ENCODE measurements around the gene STEAP2.

The STEAP2 gene

GRCh38 chr7:90194911-90195809, 16.4 kb upstream of the STEAP2 start:
- no peak for FAIRE-seq

DNA sequence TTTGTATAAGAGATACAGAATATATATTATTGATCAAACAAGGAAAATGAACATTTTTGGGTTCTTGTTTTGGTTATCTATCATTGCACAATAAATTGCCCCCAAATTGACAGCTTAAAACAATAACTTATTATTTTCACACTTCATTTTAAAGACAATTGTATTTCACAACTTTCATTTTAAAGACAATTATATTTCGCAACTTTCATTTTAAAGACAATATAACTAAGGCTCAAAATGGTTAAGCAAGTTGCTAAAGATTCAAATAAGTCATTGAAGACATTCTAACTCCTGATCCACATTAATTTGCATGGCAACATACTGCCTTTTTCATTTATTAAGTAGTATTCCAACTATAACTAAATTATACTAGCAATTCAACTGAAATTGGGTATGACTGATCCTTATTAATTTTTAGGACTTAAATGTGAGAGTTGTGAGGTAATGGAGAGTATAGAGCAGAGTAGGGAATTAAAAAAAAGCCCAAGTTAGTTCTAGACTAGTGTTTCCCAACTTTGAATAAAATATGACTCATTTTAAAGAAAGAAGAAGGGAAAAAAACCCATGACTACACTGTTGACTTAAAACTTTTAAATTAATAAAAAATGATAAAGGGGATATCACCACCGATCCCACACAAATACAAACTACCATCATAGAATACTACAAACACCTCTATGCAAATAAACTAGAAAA, 9.9 kb upstream of the STEAP2 start:
- no peak for FAIRE-seq

GRCh38 chr7:90207956-90208355, 3.6 kb upstream of the STEAP2 start:
- no peak for FAIRE-seq

GRCh38 chr7:90209776-90210175, 1.8 kb upstream of the STEAP2 start:
- FAIRE-seq = no peak

DNA sequence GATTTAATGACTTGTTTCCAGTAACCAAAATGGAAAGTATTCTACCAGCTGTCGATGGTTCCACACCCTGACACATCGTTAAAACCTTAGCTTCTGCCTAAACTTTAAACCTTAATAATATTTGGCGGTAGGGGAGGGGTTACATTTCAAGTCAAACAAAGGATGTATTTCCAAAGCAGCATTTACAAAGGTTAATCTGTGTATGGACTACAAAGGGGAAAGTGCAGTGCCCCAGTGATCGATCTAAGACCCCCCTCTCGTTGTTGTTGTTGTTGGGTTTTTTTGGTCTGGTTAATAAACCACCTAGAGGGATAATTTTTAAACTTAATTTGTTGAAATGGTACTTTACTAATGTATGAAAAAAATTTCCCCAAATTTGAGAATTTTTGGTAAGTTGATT, 1.1 kb upstream of the STEAP2 start:
- no peak for FAIRE-seq

DNA sequence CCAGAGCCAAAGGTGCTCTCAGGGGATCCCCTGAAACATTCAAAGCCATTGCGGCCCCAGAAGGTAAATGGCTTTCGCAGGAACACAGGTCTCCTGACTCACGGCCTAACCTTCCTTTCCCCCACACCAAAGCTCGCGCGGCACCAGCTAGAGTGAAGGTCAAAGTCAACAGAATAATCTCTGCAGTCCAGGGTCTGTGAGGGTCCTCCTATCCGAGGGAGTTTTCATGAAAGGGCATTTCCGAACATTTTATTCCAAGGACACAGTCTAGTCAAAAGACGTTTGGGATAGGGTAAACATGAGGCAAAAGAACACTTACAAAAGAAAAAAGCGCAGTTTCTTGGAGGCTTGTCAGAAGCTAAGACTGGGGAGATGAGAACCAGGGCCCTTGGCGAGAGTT, 559 bp upstream of the STEAP2 start:
- FAIRE-seq = no peak

- FAIRE-seq = no peak
Observed at GRCh38 chr7:90212149-90212495, 582 bp downstream of the STEAP2 start.

- no peak for FAIRE-seq
Observed at GRCh38 chr7:90213521-90213920, 2.0 kb downstream of the STEAP2 start.

GRCh38 chr7:90216080-90216674, 4.6 kb downstream of the STEAP2 start:
- FAIRE-seq = no peak

- FAIRE-seq = no peak
Observed at GRCh38 chr7:90216771-90217170, 5.2 kb downstream of the STEAP2 start.

- FAIRE-seq = no peak
Observed at GRCh38 chr7:90222390-90222789, 10.8 kb downstream of the STEAP2 start.

DNA sequence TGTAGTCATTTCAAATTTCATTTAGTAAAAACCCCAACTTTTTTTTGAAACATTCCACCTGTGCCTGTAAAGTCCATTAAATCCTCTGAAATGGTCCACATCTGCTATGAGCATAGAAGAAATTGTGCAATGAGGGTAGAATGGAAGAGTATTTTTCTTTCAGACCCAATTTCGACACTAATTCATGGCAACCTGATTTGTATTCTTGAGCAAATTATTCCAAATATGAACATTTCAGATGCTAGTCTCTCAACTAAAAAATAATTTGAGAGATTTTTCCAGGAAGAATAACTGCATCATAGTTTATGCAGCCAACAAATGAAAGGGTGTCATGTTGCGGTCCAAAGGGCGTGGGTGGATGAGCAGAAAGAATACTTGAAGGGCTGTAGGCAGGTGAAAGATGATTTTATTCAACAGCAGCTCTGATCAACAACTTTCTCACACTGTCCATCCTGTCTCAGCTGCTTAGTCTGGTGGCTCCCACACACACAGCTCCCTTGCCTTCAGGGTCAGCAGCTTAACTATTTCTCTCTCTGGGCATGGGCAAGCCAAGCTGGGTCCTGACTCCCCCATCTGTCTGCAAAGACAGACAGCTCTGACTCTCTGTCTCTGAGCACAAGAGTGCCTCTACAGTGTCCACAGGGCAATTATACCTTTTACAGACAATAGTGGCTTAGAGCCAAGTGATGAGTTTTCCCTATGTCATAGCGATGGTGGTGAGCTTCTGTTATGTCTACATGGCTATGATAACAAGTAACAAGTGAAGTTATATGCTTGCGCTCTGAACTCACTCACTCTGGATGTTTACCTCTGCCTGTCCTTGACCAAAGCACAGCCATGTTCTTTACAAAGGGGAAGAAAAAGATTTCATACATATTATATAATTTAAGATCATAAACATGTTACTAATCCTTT, 11.5 kb downstream of the STEAP2 start:
- no peak for FAIRE-seq

GRCh38 chr7:90224195-90224594, 12.7 kb downstream of the STEAP2 start:
- FAIRE-seq = no peak

DNA sequence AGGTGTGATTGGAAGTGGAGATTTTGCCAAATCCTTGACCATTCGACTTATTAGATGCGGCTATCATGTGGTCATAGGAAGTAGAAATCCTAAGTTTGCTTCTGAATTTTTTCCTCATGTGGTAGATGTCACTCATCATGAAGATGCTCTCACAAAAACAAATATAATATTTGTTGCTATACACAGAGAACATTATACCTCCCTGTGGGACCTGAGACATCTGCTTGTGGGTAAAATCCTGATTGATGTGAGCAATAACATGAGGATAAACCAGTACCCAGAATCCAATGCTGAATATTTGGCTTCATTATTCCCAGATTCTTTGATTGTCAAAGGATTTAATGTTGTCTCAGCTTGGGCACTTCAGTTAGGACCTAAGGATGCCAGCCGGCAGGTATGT, 13.6 kb downstream of the STEAP2 start:
- no peak for FAIRE-seq

GRCh38 chr7:90225601-90226000, 14.1 kb downstream of the STEAP2 start:
- no peak for FAIRE-seq

DNA sequence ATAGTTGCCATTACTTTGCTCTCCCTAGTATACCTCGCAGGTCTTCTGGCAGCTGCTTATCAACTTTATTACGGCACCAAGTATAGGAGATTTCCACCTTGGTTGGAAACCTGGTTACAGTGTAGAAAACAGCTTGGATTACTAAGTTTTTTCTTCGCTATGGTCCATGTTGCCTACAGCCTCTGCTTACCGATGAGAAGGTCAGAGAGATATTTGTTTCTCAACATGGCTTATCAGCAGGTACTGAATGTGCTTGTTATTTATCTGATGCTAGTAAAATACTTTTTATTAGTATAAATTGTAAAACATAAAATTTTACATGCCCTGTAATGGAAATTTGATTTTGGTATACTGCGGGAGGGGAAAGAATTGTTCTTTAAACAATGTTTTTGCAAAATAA, 15.7 kb downstream of the STEAP2 start:
- no peak for FAIRE-seq

DNA sequence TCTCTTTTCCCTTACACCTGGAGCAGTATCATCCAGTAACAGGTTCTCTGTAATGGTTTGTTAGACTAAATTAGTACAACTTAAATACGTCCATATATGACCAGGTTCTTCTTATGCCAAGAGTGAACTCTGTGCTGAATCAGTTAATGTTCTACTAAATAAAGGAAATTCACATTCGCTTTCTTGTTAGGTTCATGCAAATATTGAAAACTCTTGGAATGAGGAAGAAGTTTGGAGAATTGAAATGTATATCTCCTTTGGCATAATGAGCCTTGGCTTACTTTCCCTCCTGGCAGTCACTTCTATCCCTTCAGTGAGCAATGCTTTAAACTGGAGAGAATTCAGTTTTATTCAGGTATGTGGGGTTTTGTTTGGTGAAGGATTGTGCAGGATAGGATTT, 18.1 kb downstream of the STEAP2 start:
- no peak for FAIRE-seq

DNA sequence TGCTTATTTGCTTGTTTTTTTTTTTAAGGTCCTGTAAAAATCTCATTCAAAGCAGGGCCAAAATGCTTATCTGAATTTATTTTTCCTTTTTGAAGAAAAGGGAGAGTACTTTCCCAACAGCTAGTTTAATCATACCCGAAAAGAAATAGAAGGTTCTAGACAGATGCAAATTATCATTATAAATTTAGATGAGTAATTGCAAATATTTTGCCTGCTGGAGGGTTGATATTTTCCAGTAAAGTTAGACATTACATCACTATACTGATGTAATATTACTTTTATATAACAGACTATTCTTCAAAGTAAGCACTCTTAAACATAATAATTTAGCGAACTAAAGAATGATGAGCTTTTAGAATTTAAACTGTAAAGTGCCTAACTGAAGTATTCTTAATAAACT, 19.3 kb downstream of the STEAP2 start:
- no peak for FAIRE-seq

- FAIRE-seq = no peak
Observed at GRCh38 chr7:90231304-90231703, 19.8 kb downstream of the STEAP2 start.

DNA sequence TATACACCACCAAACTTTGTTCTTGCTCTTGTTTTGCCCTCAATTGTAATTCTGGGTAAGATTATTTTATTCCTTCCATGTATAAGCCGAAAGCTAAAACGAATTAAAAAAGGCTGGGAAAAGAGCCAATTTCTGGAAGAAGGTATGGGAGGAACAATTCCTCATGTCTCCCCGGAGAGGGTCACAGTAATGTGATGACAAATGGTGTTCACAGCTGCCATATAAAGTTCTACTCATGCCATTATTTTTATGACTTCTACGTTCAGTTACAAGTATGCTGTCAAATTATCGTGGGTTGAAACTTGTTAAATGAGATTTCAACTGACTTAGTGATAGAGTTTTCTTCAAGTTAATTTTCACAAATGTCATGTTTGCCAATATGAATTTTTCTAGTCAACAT, 20.9 kb downstream of the STEAP2 start:
- FAIRE-seq = no peak

DNA sequence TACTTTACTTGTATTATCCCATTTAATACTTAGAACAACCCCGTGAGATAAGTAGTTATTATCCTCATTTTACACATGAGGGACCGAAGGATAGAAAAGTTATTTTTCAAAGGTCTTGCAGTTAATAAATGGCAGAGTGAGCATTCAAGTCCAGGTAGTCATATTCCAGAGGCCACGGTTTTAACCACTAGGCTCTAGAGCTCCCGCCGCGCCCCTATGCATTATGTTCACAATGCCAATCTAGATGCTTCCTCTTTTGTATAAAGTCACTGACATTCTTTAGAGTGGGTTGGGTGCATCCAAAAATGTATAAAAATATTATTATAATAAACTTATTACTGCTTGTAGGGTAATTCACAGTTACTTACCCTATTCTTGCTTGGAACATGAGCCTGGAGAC, 22.0 kb downstream of the STEAP2 start:
- no peak for FAIRE-seq

DNA sequence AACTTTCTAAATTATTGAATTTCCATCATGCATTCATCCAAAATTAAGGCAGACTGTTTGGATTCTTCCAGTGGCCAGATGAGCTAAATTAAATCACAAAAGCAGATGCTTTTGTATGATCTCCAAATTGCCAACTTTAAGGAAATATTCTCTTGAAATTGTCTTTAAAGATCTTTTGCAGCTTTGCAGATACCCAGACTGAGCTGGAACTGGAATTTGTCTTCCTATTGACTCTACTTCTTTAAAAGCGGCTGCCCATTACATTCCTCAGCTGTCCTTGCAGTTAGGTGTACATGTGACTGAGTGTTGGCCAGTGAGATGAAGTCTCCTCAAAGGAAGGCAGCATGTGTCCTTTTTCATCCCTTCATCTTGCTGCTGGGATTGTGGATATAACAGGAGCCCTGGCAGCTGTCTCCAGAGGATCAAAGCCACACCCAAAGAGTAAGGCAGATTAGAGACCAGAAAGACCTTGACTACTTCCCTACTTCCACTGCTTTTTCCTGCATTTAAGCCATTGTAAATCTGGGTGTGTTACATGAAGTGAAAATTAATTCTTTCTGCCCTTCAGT, 25.3 kb downstream of the STEAP2 start:
- FAIRE-seq = no peak

GRCh38 chr7:90238022-90238421, 26.5 kb downstream of the STEAP2 start:
- FAIRE-seq = no peak

Measured in islet of Langerhans (tissue), 1 donor.